K562 (cell line): ENCODE results near the gene DGCR2. TPM values are rescaled to one million over a fixed set of nuclear protein-coding genes. Genes with fewer than 3 reads are reported as not detected.

Source experiments
- CBX8 ChIP-seq: fragments of 200-600 bp; sonication (generic); IDR thresholded peaks from 2 replicates; pipeline ENCODE4 v1.6.1; 2012; ENCODE audit warnings: borderline replicate concordance, mixed run types, low read depth, mild to moderate bottlenecking, moderate library complexity, mixed read lengths, low read length, control low read depth, inconsistent platforms; ENCODE audit not compliant: poor library complexity, severe bottlenecking; ENCODE audit errors: extremely low read depth
- DIDO1 ChIP-seq: fragments of 450-650 bp; IDR thresholded peaks from 2 replicates; pipeline ENCODE4 v1.6.1; 2016; ENCODE audit warnings: low read depth, missing biosample characterization, missing genetic modification characterization
- E2F4 ChIP-seq: sonication (generic); formaldehyde crosslinking; IDR thresholded peaks from 2 replicates; pipeline ENCODE4 v1.8.0; 2022; ENCODE audit warnings: mild to moderate bottlenecking, low read depth, missing genetic modification reagents
- E2F6 ChIP-seq, 2 experiments: IDR thresholded peaks; 2 replicates each; pipeline ENCODE4 v1.6.1; 2011; ENCODE audit warnings: borderline replicate concordance in 1 of 2, control low read depth in 1 of 2, low read depth in 1 of 2, low read length in 1 of 2, mild to moderate bottlenecking in 1 of 2, mixed read lengths in 1 of 2, moderate library complexity in 1 of 2; ENCODE audit not compliant: insufficient read depth in 1 of 2, insufficient read length in 1 of 2, poor library complexity in 1 of 2, severe bottlenecking in 1 of 2; ENCODE audit errors: extremely low read depth in 1 of 2
- ESRRB ChIP-seq: fragments of 250-450 bp; sonication (Bioruptor Pico); IDR thresholded peaks from 2 replicates; pipeline ENCODE4 v1.5.0; 2020; ENCODE audit warnings: mild to moderate bottlenecking, moderate library complexity, borderline replicate concordance
- HCFC1 ChIP-seq: IDR thresholded peaks from 2 replicates; pipeline ENCODE4 v1.6.1; 2012; ENCODE audit warnings: low read depth, low read length, improper control_type of control experiment
- HIVEP1 ChIP-seq: fragments of 250-450 bp; sonication (Bioruptor Pico); IDR thresholded peaks from 2 replicates; pipeline ENCODE4 v1.4.0; 2020; ENCODE audit warnings: mild to moderate bottlenecking
- HMGN3 ChIP-seq: IDR thresholded peaks from 2 replicates; pipeline ENCODE4 v1.6.1; 2011; ENCODE audit warnings: borderline replicate concordance, low read depth, mild to moderate bottlenecking, mixed read lengths, low read length; ENCODE audit not compliant: insufficient read length; ENCODE audit errors: extremely low read depth
- PHB ChIP-seq: fragments of 250-450 bp; sonication (Bioruptor Pico); IDR thresholded peaks from 2 replicates; pipeline ENCODE4 v1.5.0; 2021
- RBBP5 ChIP-seq: fragments of 200-600 bp; sonication (generic); IDR thresholded peaks from 2 replicates; pipeline ENCODE4 v1.6.1; 2012; ENCODE audit warnings: borderline replicate concordance, mild to moderate bottlenecking, low read length, control low read depth, inconsistent platforms; ENCODE audit not compliant: insufficient read depth, poor library complexity, severe bottlenecking
- RREB1 ChIP-seq: fragments of 250-450 bp; sonication (Bioruptor Pico); IDR thresholded peaks from 2 replicates; pipeline ENCODE4 v1.4.0; 2020
- SMAD3 ChIP-seq: fragments of 450-650 bp; formaldehyde crosslinking; conservative IDR thresholded peaks from 2 replicates; pipeline ENCODE4 v1.4.0; 2020; ENCODE audit warnings: mild to moderate bottlenecking
- SP1 ChIP-seq: sonication (generic); formaldehyde crosslinking; IDR thresholded peaks from 2 replicates; pipeline ENCODE4 v1.8.1; 2022; ENCODE audit warnings: mild to moderate bottlenecking, missing genetic modification reagents
- ZC3H11A ChIP-seq: IDR thresholded peaks from 2 replicates; pipeline ENCODE4 v1.6.1; 2012; ENCODE audit warnings: low read depth, low read length, improper control_type of control experiment
- ZNF184 ChIP-seq: sonication (generic); formaldehyde crosslinking; IDR thresholded peaks from 2 replicates; pipeline ENCODE4 v1.5.0; 2020; ENCODE audit warnings: missing genetic modification reagents
- ZNF384 ChIP-seq: IDR thresholded peaks from 2 replicates; pipeline ENCODE4 v1.6.1; 2012; ENCODE audit warnings: low read depth, low read length, improper control_type of control experiment
- ZNF830 ChIP-seq: fragments of 250-450 bp; sonication (Bioruptor Pico); IDR thresholded peaks from 2 replicates; pipeline ENCODE4 v1.5.0; 2021; ENCODE audit warnings: mild to moderate bottlenecking
- polyA plus RNA-seq, 8 experiments: library from polyadenylated mRNA; depleted of rRNA in 4 of 8; stranded (reverse) in 5 of 8; unstranded in 3 of 8; fragments of >200 nt; fragmentation: Nextera tagmentation in 2 of 8; fragmentation: Illumina TruSeq in 1 of 8; extraction: Ambion mirVana in 2 of 8; extraction: Trizol in 1 of 8; gene quantifications; 2 replicates each; pipeline versions ENCODE4 v1.2.1 to v1.2.3, GENCODE V29; 2011 to 2014; ENCODE audit warnings: inconsistent platforms in 1 of 8, missing spikeins in 1 of 8
- total RNA-seq, 7 experiments: library from RNA; depleted of rRNA in 6 of 7; stranded (reverse); fragments of >200 nt in 6 of 7; fragmentation: Illumina TruSeq in 2 of 7; extraction: Trizol in 2 of 7; gene quantifications; 2 replicates each; pipeline versions ENCODE4 v1.2.1 to v1.2.3, GENCODE V29; 2011 to 2021; ENCODE audit warnings: low replicate concordance in 1 of 7

DGCR2 gene
- total and polyA plus RNA-seq, 9 of the 15 experiments (the other 6 are each of a cell fraction or from before 2014, with no cell fraction given): 0.69 to 101 (median 56.4) TPM

GRCh38 chr22:19122143-19122751 is at the start of gene DGCR2 (continued):
- TF ChIP-seq E2F6 (IDR thresholded peaks at IDR 0.05; ENCODE audit: borderline replicate concordance in 1 of 2, extremely low read depth in 1 of 2, insufficient read depth in 1 of 2, insufficient read length in 1 of 2, low read depth in 1 of 2, low read length in 1 of 2, poor library complexity in 1 of 2, severe bottlenecking in 1 of 2): peak; percentile 84 to 89
- TF ChIP-seq ZNF830 (CRISPR knock-in tag): 0 out of 2 replicates have a peak, but pooled peaks have one; percentile 82
- TF ChIP-seq ESRRB (CRISPR knock-in tag): no peak
- peak; percentile 71 for TF ChIP-seq SMAD3 (CRISPR knock-in tag)
- peak; percentile 49; the same call in 1 of the 2 replicates for TF ChIP-seq HIVEP1 (CRISPR knock-in tag)
- TF ChIP-seq ZNF184 (CRISPR knock-in tag): no peak
- TF ChIP-seq RREB1 (CRISPR knock-in tag): peak; percentile 91
- TF ChIP-seq SP1 (CRISPR knock-in tag): no peak
- 0 out of 2 replicates have a peak, but pooled peaks have one; percentile 15 for TF ChIP-seq ZNF384
- peak; percentile 84 for TF ChIP-seq HCFC1
- 0 out of 2 replicates have a peak, but pooled peaks have one; percentile 20 for TF ChIP-seq PHB
- no peak for TF ChIP-seq HMGN3
- TF ChIP-seq E2F4 (CRISPR knock-in tag): no peak
- peak; percentile 97 for TF ChIP-seq RBBP5
- TF ChIP-seq DIDO1 (tag): peak; percentile 66; the same call in 1 of the 2 replicates
- TF ChIP-seq CBX8: no peak
- peak; percentile 79 for TF ChIP-seq ZC3H11A
